ENCODE measurements around the gene URB1.

- TF ChIP-seq, protein P1, sequence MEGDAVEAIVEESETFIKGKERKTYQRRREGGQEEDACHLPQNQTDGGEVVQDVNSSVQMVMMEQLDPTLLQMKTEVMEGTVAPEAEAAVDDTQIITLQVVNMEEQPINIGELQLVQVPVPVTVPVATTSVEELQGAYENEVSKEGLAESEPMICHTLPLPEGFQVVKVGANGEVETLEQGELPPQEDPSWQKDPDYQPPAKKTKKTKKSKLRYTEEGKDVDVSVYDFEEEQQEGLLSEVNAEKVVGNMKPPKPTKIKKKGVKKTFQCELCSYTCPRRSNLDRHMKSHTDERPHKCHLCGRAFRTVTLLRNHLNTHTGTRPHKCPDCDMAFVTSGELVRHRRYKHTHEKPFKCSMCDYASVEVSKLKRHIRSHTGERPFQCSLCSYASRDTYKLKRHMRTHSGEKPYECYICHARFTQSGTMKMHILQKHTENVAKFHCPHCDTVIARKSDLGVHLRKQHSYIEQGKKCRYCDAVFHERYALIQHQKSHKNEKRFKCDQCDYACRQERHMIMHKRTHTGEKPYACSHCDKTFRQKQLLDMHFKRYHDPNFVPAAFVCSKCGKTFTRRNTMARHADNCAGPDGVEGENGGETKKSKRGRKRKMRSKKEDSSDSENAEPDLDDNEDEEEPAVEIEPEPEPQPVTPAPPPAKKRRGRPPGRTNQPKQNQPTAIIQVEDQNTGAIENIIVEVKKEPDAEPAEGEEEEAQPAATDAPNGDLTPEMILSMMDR (conservative IDR thresholded peaks at IDR 0.05; ENCODE audit: low read depth in 2 of 2), result no peak
- TF ChIP-seq JUNB (IDR thresholded peaks at IDR 0.05; ENCODE audit: unreplicated experiment), result no peak
- TF ChIP-seq EZH2 (IDR thresholded peaks at IDR 0.05; ENCODE audit: low read depth, unreplicated experiment), result no peak
- TF ChIP-seq POLR2AphosphoS5 (IDR thresholded peaks at IDR 0.05; ENCODE audit: low read depth), result no peak
- no peak for TF ChIP-seq REST (IDR thresholded peaks at IDR 0.05; ENCODE audit: unreplicated experiment)
- TF ChIP-seq NANOG (IDR thresholded peaks at IDR 0.05; ENCODE audit: borderline replicate concordance), result no peak
- no peak for TF ChIP-seq ZNF331 (CRISPR knock-in tag; IDR thresholded peaks at IDR 0.05; ENCODE audit: low read depth)
Measured at GRCh38 chr21:32356874-32357395, 35.9 kb downstream of the URB1 start.
